Measurements from ENCODE around the gene ASIC4.

The ASIC4 gene

DNA sequence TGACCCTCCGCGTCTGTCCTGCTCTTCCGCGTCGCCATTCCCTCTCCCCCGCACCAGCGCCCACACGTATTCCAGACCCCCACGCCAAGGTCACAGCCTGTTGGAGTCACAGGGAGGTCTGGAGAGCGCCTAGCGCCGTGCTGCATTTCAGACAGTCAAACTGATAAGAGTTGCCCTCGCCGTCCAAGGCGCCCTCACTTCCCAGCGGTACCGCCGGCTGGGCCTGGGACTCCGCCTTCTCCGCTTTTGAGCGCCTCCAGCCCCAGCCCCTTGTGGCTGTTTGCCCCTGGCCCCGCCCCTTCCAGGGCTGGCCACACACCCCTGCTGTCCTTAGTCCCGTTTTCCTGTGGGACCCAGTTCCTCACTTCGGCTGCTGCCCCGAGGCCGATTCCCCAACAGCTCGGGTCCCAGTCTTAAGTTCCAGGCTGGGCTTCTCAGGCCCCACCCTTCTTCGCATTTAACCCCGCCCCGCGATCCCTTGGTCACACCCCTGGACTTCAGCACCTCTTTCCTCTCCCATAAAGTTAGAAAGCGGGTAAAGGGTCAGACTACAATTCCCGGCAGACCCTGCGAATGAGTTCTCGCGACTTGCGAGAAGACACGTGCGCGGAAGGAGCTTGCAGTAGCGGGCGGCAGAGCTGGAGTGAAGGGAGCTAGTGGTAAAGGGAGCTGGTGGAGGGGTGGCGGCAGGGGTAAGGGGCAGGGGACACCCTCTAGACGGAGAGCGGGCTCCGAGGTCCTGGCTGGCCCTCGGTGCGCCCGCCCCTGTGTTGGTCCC, 15.8 kb upstream of the ASIC4 start, which contains the start of gene GMPPA:
Gene GMPPA (plus strand): TSS at position 612 of the 778 bp plus-strand sequence. CDS start 1,085 bp downstream, outside the sequence.
- DNase-seq, result peak; percentile 99

DNA sequence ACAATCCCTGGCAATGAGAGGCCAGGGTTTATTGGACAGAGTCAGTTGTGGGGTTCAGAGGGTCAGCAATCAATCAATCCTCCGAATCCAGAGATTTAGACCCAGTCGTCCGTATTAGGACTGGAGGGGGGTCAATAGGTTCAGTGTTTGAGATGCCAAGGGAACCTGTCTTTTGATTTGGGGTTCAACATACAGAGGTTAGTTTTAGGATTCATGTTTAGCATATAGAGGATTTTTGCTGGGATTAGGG, 15.3 kb upstream of the ASIC4 start:
- no peak for DNase-seq

DNA sequence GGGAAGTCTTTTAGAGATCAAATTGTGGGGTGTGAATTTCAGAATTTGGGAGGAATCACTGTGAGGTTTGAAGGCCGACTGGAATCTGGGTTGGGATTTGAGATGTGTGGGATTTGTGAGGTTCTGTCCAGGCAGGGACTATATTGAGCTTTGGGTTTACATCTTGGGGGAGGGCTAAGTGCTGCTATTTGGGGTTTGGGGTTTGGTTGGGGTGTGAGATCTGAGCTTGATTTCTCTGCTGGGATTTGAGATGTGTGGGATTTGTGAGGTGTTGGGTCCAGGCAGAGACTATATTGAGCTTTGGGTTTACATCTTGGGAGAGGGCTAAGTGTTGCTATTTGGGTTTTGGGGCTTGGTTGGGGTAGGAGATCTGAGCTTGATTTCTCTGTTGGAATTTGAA, 14.7 kb upstream of the ASIC4 start:
- no peak for DNase-seq

DNA sequence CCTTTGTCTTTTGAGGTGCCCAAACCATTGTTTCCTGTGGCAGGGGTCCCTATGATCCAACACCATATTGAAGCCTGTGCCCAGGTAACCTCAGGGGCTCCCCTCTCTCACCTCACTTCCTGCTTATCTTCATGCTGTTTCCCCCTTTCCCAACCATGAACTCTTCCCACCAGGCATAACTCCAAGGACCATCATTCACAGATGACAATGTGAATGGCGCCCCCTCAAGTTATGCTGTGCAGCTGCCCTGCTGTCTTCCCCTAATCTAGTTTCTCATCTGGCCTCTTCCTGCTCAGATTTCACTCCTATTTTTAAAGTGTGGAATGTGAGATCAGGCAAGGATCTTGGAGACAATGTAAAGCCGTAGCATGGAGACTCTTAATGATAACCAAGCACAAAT, 14.1 kb upstream of the ASIC4 start:
- peak; percentile 62 for DNase-seq

DNA sequence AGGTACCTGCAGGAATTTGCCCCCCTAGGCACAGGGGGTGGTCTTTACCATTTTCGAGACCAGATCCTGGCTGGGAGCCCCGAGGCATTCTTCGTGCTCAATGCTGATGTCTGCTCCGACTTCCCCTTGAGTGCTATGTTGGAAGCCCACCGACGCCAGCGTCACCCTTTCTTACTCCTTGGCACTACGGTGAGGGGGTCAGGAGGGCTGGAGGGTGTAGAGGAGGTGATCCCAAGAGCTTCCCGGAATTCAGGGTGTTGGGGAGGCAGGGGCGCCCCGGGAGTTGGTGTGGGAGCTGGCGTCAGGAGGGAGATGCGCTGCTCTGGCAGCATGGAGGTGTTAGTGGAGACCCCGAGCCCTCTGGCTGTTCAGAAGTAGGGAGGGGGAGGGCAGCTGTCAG, 12.4 kb upstream of the ASIC4 start:
- no peak for DNase-seq

DNA sequence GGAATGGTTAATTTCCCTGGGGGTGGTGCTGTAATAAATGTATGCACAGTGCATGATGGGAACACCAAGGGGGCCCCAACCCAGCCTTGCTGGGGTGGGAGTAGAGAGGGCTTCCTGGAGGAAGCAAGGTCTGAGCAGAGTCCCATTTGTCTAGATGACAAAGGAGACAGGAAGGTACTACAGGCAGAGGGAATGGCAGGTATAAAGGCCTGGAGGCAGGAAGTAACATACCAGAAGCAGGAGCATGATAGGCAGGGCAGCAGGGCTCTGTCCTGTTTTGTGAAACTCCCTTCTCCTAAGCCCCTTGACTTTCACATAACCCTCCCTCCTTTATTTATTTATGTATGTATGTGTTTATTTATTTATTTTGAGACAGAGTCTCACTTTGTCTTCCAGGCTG, 11.7 kb upstream of the ASIC4 start:
- DNase-seq, result no peak

DNA sequence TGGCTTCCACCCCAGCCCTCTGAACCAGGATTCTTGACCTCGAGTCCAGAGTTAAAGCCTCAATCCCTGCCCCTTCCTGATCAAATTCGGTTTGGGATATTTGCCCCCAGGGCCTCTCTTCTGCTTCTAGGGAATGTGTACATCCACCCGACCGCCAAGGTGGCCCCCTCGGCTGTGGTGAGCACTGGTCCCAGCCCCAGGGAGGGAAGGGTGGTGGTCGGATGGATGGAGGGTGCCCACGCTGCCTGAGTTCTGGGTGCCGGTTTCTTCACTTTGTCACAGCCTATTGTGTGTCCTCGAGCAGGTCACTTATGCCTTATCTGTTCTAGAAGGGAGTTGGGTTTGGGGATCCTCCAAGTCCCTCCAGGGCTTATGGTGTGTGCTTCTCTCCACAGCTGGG, 8.7 kb upstream of the ASIC4 start:
- DNase-seq, result no peak

DNA sequence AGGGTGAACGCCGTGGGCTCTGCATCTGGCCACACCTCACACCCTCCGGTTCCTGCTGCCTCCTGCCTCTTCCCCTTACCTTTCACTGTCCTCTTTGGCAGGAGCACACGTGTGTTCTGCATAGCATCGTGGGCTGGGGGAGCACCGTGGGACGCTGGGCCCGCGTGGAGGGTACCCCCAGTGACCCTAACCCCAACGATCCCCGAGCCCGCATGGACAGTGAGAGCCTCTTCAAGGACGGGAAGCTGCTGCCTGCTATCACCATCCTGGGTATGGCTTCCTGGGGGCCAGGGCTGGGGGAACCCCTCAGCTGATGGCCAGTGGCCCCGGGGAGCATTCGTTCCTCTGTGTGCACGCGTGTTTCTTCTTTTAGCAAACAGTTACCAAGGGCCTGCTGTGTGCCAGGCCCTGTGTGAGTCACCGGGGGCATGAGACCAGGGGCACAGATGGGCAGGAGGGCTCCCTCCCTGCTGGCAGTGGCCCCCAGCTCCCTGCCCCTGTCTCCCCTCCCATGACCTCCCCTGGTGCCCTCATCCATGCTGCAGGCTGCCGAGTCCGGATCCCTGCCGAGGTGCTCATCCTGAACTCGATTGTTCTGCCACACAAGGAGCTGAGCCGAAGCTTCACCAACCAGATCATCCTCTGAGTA, 8.0 kb upstream of the ASIC4 start:
- no peak for DNase-seq

DNA sequence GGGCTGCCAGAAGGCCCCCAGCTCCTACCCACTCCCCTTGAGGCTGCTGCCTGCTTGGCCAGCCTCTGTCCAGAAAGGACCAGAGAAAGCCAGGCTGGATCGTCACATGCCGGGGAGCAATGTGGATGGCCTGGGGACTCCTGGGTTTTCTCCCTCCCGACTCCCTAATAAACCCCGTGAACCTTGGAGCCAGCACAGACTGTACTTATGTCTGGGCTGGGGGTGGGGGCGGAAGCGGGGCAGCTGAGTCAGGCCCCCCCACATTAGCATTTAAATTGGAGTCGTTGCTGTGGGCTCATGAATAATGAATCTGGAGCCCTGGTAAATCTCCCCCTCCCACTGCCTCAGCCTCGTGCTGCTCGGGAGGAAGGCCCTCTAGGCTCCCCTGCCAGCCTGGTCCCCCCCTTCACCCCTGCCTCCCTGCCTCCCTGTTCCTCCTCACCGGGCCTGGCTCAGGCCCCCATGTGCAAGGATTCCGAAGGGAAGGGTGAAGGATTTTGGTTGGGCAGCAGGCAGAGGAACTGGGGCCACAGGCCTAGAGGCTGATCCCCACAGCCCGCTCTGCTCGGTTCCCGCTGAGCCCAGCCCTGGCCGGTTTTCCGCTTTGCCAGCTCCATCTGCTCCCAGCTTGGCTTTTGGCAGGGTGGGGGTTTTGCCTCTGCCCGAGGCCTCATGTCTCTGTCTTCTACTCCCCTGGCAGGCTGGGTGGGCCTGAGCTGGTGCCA, 7.3 kb upstream of the ASIC4 start:
- DNase-seq, result peak; percentile 91

DNA sequence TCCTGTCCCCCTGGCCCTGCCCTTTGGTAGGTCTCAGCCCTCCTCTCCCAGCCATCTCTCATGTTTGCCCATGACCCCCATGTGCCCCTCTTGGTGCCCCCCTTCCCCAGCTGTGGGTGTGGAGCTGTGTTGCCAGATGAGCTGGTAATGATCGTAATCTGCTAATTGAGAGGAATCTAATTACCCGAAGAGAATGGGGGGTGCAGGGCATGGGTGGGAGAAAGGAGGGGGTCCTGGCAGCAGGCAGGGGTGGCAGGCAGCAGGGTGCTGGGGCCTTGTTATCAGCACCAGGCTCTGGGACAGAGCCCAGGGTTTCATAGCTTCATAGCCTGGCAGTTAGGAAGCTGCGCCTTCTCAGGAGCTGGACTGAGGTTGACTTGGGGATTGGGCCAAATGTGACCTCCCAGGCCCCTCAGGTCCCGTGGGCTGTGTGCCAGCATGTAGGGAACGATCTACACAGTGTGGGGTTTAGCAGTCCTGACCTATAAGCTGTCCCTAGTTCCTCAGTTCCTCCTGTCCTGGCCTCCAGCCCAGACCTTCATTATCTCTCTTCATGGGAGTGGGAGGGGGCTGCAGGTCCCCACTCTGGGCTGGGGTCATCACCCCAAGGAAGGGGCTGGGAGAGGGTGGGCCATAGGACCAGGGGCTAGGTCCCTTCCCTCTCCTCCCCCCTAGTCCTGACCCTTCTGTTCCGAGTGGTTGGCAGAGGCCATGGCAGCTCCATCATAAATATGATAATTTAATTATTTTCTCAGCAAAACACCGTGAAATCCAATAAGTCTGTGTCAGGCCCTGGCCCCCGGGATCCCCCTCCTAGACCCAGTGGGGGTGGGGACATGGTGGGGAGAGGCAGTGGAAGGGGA, 6.5 kb upstream of the ASIC4 start:
- DNase-seq, result peak; percentile 84

DNA sequence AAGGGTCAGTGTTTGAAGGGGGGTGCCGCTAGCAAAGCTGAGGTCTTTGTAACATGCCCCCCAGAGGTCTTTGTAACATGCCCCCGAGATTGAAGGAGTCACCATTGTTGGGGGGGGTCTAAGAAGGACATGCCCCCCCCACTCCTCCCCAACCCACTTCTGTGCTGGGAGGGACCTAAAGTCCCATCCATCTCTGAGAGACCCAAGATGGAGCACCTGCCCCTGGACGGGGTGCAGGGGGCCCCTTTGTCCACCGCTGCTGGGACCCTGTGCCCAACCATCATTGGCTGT, 5.9 kb upstream of the ASIC4 start:
- no peak for DNase-seq

DNA sequence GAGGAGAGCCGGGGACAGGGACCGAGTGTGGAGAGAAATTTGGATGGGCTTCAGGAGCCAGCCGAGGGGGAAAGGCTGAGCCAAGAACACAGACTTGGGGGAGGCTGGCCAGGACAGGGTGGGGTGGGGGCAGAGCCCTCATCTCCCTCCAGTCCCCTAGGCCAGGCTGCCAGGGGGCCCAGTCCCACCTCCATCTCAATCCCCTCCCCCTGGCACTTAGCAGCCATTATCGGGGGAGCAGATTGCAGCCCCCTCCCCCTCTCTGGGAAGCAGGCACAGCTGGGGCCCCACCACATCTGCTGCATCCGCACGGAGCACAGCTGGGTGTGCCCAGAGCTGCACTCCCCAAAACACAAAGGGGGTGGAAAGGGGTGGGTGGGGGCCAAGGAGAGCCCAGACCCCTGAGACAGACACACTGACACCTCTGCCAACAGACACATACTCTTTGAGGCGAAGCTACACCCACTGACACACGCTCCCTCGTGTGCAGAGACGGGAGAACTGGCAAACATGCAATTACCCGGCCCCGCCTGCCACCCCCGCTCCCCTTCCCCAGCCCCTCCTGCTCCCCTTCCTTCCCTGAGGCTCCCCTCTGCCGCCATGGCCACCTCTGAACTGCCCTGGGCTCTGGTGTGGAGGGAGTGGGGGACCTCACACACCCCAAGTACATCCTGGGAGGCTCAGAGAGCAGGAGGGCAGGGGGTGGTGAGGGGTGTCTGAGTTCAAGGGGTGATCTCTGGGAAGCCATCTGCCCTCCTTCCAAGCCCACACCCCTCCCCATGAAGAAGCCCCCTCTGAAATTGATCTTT, 5.1 kb upstream of the ASIC4 start:
- DNase-seq, result peak; percentile 83

DNA sequence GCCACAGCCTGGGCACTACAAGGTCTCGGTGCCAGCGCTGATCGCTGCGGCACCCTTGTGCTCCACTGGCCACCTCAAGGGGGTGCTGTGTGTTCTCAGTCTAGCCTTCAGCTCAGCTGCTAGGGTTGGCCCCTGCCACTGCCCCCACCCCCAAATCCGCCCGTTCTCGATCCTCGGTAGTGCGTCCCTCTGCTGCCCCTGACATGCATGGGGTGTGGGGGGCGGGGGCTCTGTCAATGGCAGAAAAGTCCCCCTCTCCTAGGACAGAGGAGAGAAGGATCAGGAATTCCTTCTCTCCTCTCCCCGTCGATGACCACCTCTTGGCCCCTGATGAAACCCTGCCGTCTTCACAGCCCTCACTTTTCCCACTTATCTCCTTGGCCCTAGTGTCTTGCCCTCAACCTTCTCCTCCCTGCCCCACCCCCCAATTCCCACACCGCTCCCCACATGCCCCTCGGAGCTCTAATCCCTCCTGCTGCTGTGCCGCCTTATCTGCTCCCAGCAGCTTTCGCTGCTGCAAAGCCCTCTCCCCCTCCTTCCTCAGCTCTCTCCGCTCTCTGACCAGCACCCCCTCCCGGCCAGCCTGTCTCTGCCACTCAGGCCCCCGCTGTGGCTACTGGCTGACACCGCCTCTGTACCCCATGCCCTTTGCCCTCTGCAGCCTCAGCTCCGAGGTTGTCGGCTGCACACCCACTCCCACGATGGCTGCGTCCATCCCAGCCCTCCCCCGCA, 4.3 kb upstream of the ASIC4 start:
- DNase-seq, result peak; percentile 98

DNA sequence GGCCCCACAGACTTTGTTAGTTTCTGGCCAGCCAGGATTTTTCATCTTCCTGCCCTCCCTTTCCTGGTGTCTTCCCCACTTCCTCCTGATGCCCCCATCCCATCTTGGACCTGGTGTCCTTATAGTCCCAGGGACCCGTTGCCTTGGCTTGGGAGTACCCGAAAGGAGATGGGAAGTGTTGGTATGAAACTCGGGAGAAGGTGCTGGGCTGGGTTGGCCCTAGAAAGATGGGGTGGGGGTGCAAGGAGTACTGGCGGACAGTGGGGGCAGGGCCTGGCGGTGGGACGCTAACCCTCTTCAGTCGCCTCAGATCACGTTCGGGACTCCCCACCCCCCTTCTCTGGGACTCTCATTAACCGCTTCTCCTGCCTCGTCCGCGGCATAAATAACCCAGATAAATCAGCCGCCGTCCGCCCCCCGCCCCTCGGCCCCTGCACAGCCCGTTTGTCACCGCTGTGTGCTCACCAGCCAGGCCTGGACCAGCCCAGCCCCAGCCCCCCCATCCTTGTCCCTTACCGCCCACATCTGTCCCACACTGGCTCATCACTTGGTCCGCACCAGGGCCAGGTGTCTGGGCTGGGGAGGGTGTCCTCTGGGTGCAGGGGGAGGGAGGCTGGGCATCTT, 3.7 kb upstream of the ASIC4 start:
- DNase-seq, result peak; percentile 80

DNA sequence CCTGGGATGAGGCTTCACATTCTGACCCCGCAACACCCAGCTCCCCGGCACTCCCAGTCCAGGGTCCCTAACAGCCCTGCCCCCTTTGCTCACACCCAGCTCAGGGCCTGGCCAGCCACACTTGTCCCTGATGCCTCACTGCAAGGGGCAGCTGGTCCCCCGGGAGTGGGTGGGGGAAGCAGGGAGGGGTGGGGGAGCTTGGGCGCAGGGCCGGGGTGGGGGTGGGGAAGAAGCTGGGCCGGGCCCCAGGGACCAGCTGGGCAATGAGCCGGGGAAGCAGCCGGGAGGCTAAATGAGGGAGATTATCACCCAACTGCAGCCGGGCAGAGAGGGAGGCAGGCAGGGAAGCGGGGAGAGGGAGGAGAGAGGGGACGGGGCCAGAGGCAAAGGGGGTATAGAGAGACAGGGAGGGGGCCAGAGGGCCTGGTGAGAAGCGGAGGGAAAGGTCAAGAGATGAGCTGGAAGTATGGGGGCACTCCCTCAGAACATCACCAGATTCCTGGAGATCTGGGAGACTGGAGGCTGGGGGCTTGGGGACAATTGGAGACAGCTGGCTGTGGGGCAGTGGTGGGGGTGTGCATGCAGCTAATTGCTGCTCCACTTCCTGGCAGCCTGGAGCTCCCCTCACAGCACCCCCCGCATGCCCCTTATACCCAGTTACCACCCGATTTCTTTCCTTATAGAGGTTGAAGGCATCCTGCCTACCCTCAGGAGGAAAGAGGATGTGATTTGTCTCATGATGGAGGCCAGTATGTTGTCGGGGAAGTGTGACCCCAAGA, 2.5 kb upstream of the ASIC4 start:
- DNase-seq, result peak; percentile 97

DNA sequence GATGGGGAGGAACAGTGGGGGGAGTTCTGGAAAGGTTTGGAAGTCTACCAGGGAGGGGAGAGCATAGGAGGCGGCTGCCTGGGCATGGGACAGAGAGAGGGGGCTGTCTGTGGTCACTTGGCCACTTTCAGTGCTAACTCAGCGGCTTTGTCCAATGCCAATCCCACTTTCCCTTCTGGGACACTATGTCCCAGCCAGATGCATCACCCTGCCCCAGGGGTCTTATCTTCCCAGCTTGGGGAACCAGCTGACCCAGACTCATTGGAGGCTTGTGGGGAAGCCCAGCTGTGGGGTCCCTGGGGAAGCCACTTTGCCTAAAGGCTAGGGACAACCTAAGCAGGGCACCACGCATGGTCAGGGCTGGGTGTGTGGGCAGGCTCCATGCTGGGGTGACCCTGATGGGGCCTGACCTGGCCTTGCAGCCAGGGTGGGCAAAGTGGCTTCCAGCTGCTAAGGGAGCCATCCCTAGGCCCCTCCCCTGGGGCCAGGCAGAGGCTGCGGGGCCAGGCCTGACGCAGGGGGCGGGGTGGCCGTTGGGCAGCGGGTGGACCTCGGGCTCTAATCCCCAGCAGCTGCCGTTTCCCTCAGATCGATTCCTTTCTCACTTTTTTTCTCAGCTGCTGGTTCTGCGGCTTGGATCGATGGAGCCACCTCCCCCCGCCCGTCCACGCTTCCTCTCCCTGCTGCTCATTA, 1.6 kb upstream of the ASIC4 start:
- DNase-seq, result peak; percentile 85

DNA sequence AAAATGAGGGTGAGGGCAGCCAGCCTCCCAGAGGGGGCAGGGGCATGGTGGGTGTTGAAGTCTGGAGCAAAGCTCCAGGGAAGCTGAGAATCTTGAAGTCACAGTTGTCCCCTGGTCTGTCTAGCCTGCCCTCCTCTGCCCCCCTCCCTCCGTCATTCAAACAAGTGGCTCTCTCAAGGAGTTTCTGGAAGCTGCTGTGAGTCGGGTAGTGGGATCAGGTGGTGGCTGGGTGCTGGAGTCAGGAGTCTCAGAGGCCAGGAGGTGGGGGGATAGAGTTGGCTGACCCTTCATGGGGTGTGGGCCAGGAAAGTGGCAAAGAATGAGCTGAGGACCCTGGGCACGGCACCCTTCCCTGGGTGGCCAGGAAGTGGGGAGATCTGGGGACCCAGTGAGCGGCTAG, 495 bp upstream of the ASIC4 start:
- peak; percentile 55 for DNase-seq

DNA sequence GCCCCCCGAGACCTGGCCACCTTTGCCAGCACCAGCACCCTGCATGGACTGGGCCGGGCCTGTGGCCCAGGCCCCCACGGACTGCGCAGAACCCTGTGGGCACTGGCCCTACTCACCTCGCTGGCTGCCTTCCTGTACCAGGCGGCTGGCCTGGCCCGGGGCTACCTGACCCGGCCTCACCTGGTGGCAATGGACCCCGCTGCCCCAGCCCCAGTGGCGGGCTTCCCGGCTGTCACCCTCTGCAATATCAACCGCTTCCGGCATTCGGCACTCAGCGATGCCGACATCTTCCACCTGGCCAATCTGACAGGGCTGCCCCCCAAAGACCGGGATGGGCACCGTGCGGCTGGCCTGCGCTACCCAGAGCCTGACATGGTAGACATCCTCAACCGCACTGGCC, 554 bp downstream of the ASIC4 start:
- DNase-seq, result no peak

DNA sequence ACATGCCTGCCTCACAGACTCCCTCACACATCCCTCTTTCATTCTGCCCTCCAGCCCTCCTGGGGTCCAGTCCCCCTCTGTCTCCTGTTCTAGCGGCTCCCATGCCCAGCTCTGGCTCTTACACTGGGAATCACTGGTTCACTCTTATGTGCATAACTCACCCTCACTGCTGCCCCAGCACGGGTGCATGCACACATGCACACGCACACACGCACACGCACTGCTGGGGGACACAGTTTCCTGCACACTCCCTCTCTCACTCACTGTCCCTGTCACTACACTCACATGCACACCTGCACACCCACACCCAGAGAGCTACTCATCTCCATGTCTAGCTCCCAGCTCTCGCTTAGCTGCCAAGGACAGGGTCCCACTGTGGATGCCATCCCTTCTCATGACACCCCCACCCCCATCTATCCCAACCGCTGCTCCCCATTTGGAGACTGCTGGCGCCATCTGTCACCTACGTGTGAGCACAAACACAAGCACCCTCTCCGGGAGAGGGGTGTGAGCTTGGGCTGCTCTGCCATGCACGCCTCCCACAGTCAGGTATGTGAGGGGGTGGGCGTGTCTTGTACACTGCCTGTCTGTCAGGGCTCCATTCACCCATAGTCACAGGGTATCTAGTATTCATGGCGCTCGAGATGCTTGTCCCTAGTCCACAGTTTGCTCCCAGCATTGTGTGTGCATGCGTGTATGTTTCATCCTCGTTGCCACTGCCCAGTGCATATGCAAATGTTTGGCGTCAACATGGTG, 1.8 kb downstream of the ASIC4 start:
- DNase-seq, result peak; percentile 39
